HUES64 (cell line): ENCODE data around the gene NFE2L1.
"Not testable (repeated sequence)": the region's sequence is repeated elsewhere in the genome, so short reads cannot be mapped to it uniquely, and the experiment has no call there.

Experiments
- H3K27ac ChIP-seq: 2 replicates; pipeline ENCODE4 v1.7.0; 2013; ENCODE audit warnings: low read depth, low read length, inconsistent platforms
- H3K27me3 ChIP-seq: 2 replicates; pipeline ENCODE4 v1.6.1; 2013; ENCODE audit warnings: mild to moderate bottlenecking, low read length; ENCODE audit not compliant: insufficient read depth
- H3K36me3 ChIP-seq: 2 replicates; pipeline ENCODE4 v1.6.1; 2013; ENCODE audit warnings: mild to moderate bottlenecking, low read length; ENCODE audit not compliant: insufficient read depth
- H3K4me1 ChIP-seq: 2 replicates; pipeline ENCODE4 v1.6.1; 2013; ENCODE audit warnings: mild to moderate bottlenecking, low read length, moderate library complexity; ENCODE audit not compliant: insufficient read depth
- H3K4me3 ChIP-seq: 2 replicates; pipeline ENCODE4 v1.5.1; 2013; ENCODE audit warnings: mild to moderate bottlenecking, low read length, moderate library complexity
- H3K9ac ChIP-seq: 2 replicates; pipeline ENCODE4 v1.6.1; 2013; ENCODE audit warnings: mild to moderate bottlenecking, low read depth, low read length
- H3K9me3 ChIP-seq: 2 replicates; pipeline ENCODE4 v1.6.1; 2013; ENCODE audit warnings: low read depth, low read length; ENCODE audit not compliant: insufficient read depth
- WGBS: fragments of 150-250, 120-280 bp; methylation state at CpG from one replicate; pipeline ENCODE4 v1.1.7; 2013; ENCODE audit warnings: missing lambda C conversion rate; 5-methylcytosine and 5-hydroxymethylcytosine counted together

NFE2L1 gene

GRCh38 chr17:48073566-48074094, 25.5 kb downstream of the NFE2L1 start:
- H3K27me3 ChIP-seq, H3K9me3 ChIP-seq, H3K27ac ChIP-seq, H3K4me3 ChIP-seq, H3K4me1 ChIP-seq, H3K9ac ChIP-seq: not testable (repeated sequence)
- 96% methylated on average over 5 of the region's 5 CpGs for WGBS
- peaks cover 75% of the 10 kb centered on the region for H3K36me3 ChIP-seq

GRCh38 chr17:48074322-48075081, 26.3 kb downstream of the NFE2L1 start:
- Histone ChIP-seq H3K27ac (no peak overlapping the region), H3K4me1 (no peaks in the 10 kb centered on the region), H3K9ac (no peak overlapping the region), H3K9me3 (no peaks in the 10 kb centered on the region), H3K36me3 (peaks cover 70% of the 10 kb centered on the region), H3K4me3 (no peak overlapping the region), H3K27me3 (no peaks in the 10 kb centered on the region)
- 97% methylated on average over 7 of the region's 7 CpGs for WGBS

GRCh38 chr17:48077152-48077551, 29.0 kb downstream of the NFE2L1 start:
- peaks cover 44% of the 10 kb centered on the region for H3K36me3 ChIP-seq
- H3K9me3 ChIP-seq, H3K27ac ChIP-seq, H3K9ac ChIP-seq, H3K4me1 ChIP-seq, H3K27me3 ChIP-seq, H3K4me3 ChIP-seq: not testable (repeated sequence)
- 96% methylated on average over 10 of the region's 10 CpGs for WGBS

- Histone ChIP-seq H3K27ac (no peak overlapping the region), H3K4me3 (no peak overlapping the region), H3K36me3 (peaks cover 2% of the 10 kb centered on the region), H3K27me3 (no peaks in the 10 kb centered on the region), H3K9ac (no peak overlapping the region), H3K9me3 (no peaks in the 10 kb centered on the region), H3K4me1 (no peaks in the 10 kb centered on the region)
- WGBS = 90% methylated on average over 5 of the region's 5 CpGs
Measured at GRCh38 chr17:48081858-48082257, 33.7 kb downstream of the NFE2L1 start.

- Histone ChIP-seq H3K4me3 (no peak overlapping the region), H3K27ac (no peak overlapping the region), H3K4me1 (no peaks in the 10 kb centered on the region), H3K9ac (no peak overlapping the region), H3K27me3 (no peaks in the 10 kb centered on the region), H3K36me3 (no peaks in the 10 kb centered on the region), H3K9me3 (no peaks in the 10 kb centered on the region)
- 84% methylated on average over 2 of the region's 2 CpGs for WGBS
Measured at GRCh38 chr17:48084932-48085331, 36.8 kb downstream of the NFE2L1 start.

- no peak overlapping the region for H3K27ac ChIP-seq
- no peaks in the 10 kb centered on the region for H3K4me1 ChIP-seq
- 93% methylated on average over 11 of the region's 11 CpGs for WGBS
- no peaks in the 10 kb centered on the region for H3K9me3 ChIP-seq
- H3K4me3 ChIP-seq = no peak overlapping the region
- no peaks in the 10 kb centered on the region for H3K27me3 ChIP-seq
- H3K36me3 ChIP-seq = peaks cover 14% of the 10 kb centered on the region
- H3K9ac ChIP-seq = no peak overlapping the region
Measured at GRCh38 chr17:48093341-48094045, 45.3 kb downstream of the NFE2L1 start.

- H3K27me3 ChIP-seq = no peaks in the 10 kb centered on the region
- 96% methylated on average over 4 of the region's 4 CpGs for WGBS
- no peak overlapping the region for H3K9ac ChIP-seq
- H3K9me3 ChIP-seq = no peaks in the 10 kb centered on the region
- H3K4me1 ChIP-seq = peaks cover 4% of the 10 kb centered on the region; the same call in 1 of the 2 replicates
- H3K27ac ChIP-seq = no peak overlapping the region
- H3K4me3 ChIP-seq = no peak overlapping the region
- H3K36me3 ChIP-seq = peaks cover 14% of the 10 kb centered on the region
Measured at GRCh38 chr17:48095611-48096010, 47.5 kb downstream of the NFE2L1 start.

- Histone ChIP-seq H3K27ac (peak overlapping the region; percentile 90), H3K9me3 (no peaks in the 10 kb centered on the region), H3K9ac (peak overlapping the region; percentile 85), H3K36me3 (peaks cover 5% of the 10 kb centered on the region; the same call in 1 of the 2 replicates), H3K4me3 (peak overlapping the region; percentile 80), H3K27me3 (no peaks in the 10 kb centered on the region), H3K4me1 (peaks cover 4% of the 10 kb centered on the region; the same call in 1 of the 2 replicates)
- WGBS = 16% methylated on average over 10 of the region's 10 CpGs
Measured at GRCh38 chr17:48100160-48100559, 52.0 kb downstream of the NFE2L1 start.

GRCh38 chr17:48100591-48101011, 52.4 kb downstream of the NFE2L1 start:
- peaks cover 5% of the 10 kb centered on the region; the same call in 1 of the 2 replicates for H3K36me3 ChIP-seq
- H3K9ac ChIP-seq = peak overlapping the region; percentile 85
- WGBS = under 1% methylated on average over 23 of the region's 23 CpGs
- H3K9me3 ChIP-seq = no peaks in the 10 kb centered on the region
- no peaks in the 10 kb centered on the region for H3K27me3 ChIP-seq
- peaks cover 4% of the 10 kb centered on the region; the same call in 1 of the 2 replicates for H3K4me1 ChIP-seq
- H3K4me3 ChIP-seq = peak overlapping the region; percentile 80
- peak overlapping the region; percentile 90 for H3K27ac ChIP-seq

GRCh38 chr17:48101012-48101720, 53.0 kb downstream of the NFE2L1 start, which contains the start of gene CBX1:
Gene CBX1, minus strand, starts transcription at chr17:48101478. Its CDS starts 24,474 bp downstream, at chr17:48077004.
- peaks cover 4% of the 10 kb centered on the region; the same call in 1 of the 2 replicates for H3K4me1 ChIP-seq
- peak within 1 kb of the TSS; percentile 80 for H3K4me3 ChIP-seq
- peak within 1 kb of the TSS; percentile 90 for H3K27ac ChIP-seq
- no peaks in the 10 kb centered on the region for H3K9me3 ChIP-seq
- H3K9ac ChIP-seq = peak within 1 kb of the TSS; percentile 85
- H3K27me3 ChIP-seq = no peaks in the 10 kb centered on the region
- H3K36me3 ChIP-seq = peaks cover 2% of the 10 kb centered on the region; the same call in 1 of the 2 replicates
- under 1% methylated on average over 79 of the region's 79 CpGs for WGBS
